H1 (cell line): ENCODE data around the gene KCNT1. TPM values are rescaled to one million over a fixed set of nuclear protein-coding genes. Genes with fewer than 3 reads are reported as not detected.

ENCODE experiments used
- CTCF ChIP-seq, 3 experiments: IDR thresholded peaks; 1 replicate in 2 of 3; 2 replicates in 1 of 3; pipeline versions ENCODE4 v1.5.1 to v1.6.1; 2011; ENCODE audit warnings: low read length in 3 of 3, mild to moderate bottlenecking in 3 of 3, inconsistent platforms in 2 of 3, low read depth in 1 of 3, moderate library complexity in 1 of 3; ENCODE audit not compliant: insufficient read depth in 1 of 3; ENCODE audit errors: control extremely low read depth in 1 of 3
- GABPA ChIP-seq: IDR thresholded peaks from 2 replicates; pipeline ENCODE4 v1.6.1; 2011; ENCODE audit warnings: mild to moderate bottlenecking, low read length, moderate library complexity, borderline replicate concordance; ENCODE audit not compliant: insufficient read depth
- KDM1A ChIP-seq: fragments of 200-600, 300-600 bp; sonication (generic); IDR thresholded peaks from 2 replicates; pipeline ENCODE4 v1.7.1; 2016; ENCODE audit warnings: mild to moderate bottlenecking, low read length, borderline replicate concordance
- PHF8 ChIP-seq: fragments of 200-600 bp; sonication (generic); conservative IDR thresholded peaks from 2 replicates; pipeline ENCODE4 v1.7.1; 2012; ENCODE audit warnings: low read depth, mild to moderate bottlenecking, inconsistent platforms, low read length, moderate library complexity
- RAD21 ChIP-seq, 2 experiments: IDR thresholded peaks in 1 of 2; conservative IDR thresholded peaks in 1 of 2; 2 replicates each; pipeline ENCODE4 v1.6.1; 2011; ENCODE audit warnings: low read depth in 2 of 2, low read length in 2 of 2, improper control_type of control experiment in 1 of 2, inconsistent platforms in 1 of 2, mild to moderate bottlenecking in 1 of 2, moderate library complexity in 1 of 2
- SP2 ChIP-seq: IDR thresholded peaks from 2 replicates; pipeline ENCODE4 v1.6.1; 2012; ENCODE audit warnings: mild to moderate bottlenecking, low read length, inconsistent platforms
- polyA plus RNA-seq, 7 experiments: library from polyadenylated mRNA; depleted of rRNA in 3 of 7; stranded (reverse) in 5 of 7; unstranded in 2 of 7; fragments of >200 nt in 5 of 7; fragments of 200-250 nt in 2 of 7; gene quantifications; 1 replicate in 5 of 7; 2 replicates in 1 of 7; 4 replicates in 1 of 7; pipeline versions ENCODE4 v1.2.1 to v1.2.3, GENCODE V29; 2011 to 2013; ENCODE audit warnings: missing spikeins in 2 of 7, mixed read lengths in 2 of 7
- total RNA-seq: library from RNA; stranded (reverse); fragmentation: NEBNext Ultra II Directional; extraction: Animal tissue kit (Norgen Biotek cat#: 25700); gene quantifications from 2 replicates; pipeline ENCODE4 v1.2.1, GENCODE V29; 2021

KCNT1 gene
- total and polyA plus RNA-seq, 2 of the 8 experiments (the other 6 are each of a cell fraction or from before 2014, with no cell fraction given) = 0.13 to 0.20 TPM

GRCh38 chr9:135701959-135702721 lies at the start of gene KCNT1 (continued):
- TF ChIP-seq SP2 = no peak
- TF ChIP-seq PHF8 = no peak
- no peak for TF ChIP-seq KDM1A
- TF ChIP-seq RAD21 (IDR thresholded peaks at IDR 0.05 in 1 of 2, conservative IDR thresholded peaks at IDR 0.05 in 1 of 2; ENCODE audit: low read depth in 2 of 2, low read length in 2 of 2) = peak; percentile 52 to 74
- peak; percentile 80 for TF ChIP-seq GABPA
- TF ChIP-seq CTCF (IDR thresholded peaks at IDR 0.05; ENCODE audit: control extremely low read depth in 1 of 3, insufficient read depth in 1 of 3, low read depth in 1 of 3, low read length in 3 of 3) = peak in 2 of 3 experiments; percentile 77 to 85; a peak in 3 of 4 replicates
